ENCODE data around the gene SLC29A1.
"Not testable (repeated sequence)": the region's sequence is repeated elsewhere in the genome, so short reads cannot be mapped to it uniquely, and the experiment has no call there.

Gene SLC29A1

DNA sequence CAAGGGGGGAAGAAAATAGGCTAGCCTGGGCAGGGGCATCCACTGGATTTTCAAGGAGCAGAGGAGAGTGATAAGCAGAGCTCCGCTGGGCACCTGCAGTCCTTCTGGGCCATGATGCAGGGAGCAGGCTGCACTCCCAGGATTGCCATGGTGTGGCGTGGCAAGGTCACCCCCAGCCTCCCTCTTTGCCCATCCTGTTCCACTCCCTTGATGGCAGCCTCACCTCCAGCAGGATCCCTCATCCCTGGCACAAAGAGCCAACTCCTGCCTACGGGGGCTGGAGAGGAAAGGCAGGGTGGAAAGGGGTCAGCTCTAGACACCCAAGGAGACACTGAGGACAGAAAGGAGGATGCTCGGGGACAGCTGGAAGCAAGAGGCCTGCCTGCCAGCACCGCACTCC is 29.1 kb upstream of the SLC29A1 start:
- no peak for DNase-seq (ENCODE audit: low read depth)

DNA sequence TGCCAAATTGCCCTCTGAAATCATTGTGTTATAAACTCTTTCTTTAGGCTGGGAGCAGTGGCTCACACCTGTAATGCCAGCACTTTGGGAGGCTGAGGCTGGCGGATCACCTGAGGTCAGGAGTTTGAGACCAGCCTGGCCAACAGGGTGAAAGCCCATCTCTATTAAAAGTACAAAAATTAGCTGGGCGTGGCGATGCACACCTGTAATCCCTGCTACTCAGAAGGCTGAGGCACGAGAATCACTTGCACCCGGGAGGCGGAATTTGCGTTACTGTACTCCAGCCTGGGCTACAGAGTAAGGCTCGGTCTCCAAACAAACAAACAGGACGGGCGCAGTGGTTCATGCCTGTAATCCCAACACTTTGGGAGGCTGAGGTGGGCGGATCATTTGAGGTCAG is 27.0 kb upstream of the SLC29A1 start:
- not testable (repeated sequence) for DNase-seq (ENCODE audit: low read depth)

DNA sequence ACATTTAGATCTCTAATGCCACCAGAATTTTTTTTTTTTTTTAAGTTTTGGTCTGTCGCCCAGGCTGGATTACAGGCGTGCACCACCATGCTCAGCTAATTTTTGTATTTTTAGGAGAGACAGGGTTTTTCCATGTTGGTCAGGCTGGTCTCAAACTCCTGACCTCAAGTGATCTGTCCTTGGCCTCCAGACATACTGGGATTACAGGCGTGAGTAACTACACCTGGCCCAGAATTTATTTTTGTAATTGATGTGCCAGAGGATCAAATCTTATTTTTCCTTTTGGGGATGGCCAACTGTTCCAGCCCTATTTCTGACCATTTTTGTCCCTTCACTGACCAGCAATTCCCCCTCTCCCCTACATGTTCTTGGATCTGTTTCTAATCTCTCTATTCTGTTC is 24.7 kb upstream of the SLC29A1 start:
- DNase-seq (ENCODE audit: low read depth), result no peak

DNA sequence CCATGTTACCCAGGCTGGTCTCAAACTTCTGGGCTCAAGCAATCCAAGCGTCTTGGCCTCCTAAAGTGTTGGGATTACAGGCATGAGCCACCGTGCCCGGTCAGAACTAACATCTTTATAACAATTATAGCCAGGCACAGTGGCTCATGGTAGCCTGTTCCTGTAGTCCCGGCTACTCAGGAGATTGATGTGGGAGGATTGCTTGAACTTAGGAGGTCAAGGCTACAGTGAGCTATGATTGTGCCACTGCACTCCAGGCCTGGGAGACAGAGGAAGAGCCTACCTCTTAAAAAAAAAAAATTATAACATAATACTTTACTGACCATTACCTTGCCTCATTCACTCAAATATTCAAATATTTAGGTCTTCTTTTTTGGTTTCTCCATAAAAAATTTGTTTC is 23.5 kb upstream of the SLC29A1 start:
- DNase-seq (ENCODE audit: low read depth), result no peak

DNA sequence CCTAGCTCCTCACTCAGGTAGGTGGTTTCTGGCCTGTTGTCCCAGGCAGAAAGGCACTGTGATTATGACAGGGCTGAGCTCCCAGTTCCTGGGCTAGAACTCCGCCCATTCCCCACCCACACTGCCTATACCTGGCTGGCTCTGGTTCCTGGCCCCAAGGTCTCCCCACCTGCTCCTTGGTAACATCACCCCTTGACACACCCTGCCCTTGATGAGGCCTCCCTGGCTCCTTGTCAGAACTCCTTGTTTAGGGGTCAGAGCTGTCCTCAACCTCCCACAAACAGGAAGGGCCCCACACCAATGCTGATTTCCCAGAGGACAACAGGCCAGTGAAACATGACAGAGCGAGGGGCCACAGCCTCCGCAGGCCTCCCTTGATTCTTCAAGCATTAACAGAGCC is 22.2 kb upstream of the SLC29A1 start:
- DNase-seq (ENCODE audit: low read depth), result no peak

DNA sequence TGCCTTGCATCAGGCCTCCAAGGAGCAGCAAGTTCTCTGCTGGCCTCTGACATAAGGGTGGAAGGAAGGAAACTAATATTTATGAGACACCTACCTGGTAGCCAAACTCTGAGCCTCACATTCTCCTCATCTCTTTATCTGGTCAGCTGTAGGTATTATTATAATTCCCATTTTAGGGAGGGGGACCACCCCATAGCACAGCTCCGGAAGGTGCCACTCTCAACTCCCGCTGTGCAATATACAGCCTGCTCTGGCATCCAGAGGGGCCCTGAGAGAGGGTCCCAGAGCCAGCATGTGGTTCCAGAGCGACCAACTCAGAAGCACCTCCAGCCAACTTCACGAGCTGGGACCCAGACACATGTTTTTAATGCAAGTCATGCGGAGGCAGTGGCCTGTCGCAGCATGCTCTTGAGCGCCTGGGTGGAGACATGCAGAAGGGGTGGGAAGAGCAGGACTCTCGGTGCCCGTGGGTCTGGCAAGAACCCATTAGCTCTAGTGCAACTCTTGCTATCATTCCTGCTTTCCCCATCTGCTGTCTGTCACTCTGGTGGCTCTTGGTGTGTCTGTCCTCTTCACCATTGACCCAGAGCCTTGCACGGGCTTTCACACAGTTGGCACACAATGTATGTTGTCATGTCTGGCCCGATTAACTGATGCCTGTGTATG is 21.6 kb upstream of the SLC29A1 start:
- DNase-seq (ENCODE audit: low read depth), result no peak

DNA sequence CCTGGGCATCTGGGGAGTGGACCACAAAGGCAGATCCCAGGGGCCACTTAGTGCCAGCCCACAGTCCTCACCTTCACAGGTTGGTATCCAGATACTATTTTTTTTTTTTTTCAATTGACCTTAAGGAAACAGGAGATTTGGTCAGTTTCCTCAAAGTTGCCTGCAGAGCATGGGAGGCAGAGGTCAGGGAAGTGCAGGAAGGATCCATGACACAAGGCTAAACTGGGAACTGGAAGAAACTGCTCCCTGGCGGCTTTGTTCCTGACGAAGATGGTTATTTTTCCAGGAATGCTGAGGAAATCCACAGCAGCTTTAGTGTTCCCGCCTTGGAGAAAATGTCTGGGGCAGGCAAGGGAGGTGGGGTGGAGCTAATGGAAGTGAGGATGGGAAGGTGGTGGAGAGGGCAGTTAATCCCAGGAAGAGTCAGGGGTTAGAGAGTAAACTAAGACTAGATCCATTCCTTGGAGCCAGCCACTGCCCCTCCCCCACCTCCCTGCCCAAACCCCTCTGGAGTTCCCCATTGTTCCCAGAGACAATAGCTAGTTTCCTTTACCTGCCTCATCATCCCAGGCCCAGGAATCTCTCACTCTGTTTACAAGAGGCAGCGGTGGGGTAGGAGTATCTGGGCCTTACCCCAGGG is 20.9 kb upstream of the SLC29A1 start:
- DNase-seq (ENCODE audit: low read depth), result no peak

DNA sequence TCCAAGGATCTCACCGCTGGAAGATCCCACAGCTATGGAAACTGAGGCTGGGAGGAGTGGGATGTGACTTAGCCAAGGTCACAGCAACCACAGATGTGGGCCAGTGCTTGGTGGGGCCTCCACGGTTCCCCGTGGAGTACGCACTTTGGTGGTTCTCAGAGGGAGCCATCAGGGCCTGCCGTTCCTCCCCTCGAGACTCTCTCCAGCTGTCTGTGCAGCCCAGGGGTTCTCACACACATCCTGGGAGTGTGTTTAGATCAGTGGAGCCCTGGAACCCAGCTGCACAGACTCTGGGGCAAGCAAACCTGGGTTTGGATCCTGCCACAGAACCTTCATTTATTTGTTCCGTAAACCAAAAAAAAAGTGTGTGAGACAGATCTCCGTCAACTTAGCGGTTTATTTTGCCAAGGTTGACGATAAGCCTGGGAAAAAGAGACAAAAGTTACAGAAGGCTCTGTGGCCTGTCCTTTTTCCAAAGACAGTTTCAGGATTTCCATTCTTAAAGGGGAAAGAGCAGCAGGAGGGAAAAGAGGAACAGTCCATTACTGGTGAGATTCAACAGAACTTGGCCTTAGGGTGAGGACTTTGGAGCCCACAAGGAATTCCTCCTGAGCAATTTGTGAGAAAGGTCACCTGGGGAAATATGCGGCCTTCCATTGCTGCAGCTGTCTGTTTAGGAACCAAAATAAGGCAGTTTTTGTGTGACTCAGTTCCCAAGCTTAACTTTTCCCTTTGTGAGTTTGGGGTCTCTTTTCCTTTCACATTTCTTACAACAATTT is 20.2 kb upstream of the SLC29A1 start:
- DNase-seq (ENCODE audit: low read depth), result no peak

DNA sequence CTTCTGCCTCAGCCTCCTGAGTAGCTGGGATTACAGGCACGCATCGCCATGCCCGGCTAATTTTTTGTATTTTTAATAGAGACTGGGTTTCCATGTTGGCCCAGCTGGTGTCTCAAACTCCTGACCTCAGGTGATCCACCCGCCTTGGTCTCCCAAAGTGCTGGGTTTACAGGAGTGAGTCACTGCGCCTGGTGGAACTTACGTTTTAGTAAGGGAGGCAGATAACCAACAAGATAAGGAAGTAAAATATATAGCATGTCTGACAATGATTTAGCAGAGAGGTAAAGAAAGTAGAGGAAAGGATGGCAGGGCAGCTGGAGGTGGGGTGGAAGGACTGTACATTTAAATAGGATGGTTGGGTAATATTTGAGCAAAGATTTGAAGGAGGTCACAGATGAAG is 19.4 kb upstream of the SLC29A1 start:
- no peak for DNase-seq (ENCODE audit: low read depth)

DNA sequence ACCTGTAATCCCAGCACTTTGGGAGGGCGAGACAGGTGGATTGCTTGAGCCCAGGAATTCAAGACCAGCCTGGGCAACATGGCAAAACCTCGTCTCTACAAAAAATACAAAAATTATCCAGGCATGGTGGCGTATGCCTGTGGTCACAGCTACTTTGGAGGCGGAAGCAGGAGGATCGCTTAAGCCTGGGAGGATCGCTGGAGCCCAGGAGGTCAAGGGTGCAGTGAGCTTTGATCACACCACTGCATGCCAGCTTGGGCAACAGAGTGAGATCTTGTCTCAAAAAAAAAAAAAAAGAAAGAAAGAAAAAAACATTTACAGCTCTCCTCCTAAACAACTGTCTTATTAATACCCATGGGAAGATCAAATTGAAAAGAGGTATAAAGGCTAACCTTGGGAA is 15.4 kb upstream of the SLC29A1 start:
- no peak for DNase-seq (ENCODE audit: low read depth)

DNA sequence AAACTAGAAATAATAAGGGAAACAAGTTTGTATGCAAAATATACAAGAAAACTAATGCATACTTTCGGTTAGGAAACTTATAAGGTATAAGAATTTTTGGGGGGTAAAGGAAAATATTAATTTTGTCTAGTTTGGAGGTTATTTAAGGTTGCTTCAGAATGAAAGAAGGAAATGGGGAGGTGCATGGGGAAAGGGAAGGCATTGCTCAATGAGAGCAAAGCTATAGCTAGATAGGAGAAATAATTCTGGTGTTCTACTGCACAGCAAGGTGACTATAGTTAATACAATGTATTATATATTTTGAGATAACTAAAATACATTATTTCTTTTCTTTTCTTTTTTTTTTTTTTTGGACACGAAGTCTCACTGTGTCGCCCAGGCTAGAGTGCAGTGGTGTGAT is 12.1 kb upstream of the SLC29A1 start:
- no peak for DNase-seq (ENCODE audit: low read depth)

DNA sequence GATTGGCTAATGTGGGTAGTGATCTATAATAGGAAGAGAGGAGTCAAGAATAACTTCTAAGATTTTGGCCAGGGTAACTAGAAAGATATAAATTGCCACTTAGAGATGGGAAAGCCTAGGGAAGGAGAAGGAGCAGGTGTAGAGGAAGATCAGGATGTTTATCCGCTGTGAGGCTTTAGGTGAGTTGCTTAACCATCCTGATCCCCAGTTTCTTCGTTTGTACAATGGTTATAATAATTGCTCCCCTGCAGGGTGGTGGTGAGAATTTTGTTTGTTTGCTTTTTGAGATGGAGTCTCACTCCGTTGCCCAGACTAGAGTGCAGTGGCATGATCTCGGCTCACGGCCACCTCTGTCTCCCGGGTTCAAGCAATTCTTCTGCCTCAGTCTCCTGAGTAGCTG is 9.1 kb upstream of the SLC29A1 start:
- DNase-seq (ENCODE audit: low read depth), result no peak

DNA sequence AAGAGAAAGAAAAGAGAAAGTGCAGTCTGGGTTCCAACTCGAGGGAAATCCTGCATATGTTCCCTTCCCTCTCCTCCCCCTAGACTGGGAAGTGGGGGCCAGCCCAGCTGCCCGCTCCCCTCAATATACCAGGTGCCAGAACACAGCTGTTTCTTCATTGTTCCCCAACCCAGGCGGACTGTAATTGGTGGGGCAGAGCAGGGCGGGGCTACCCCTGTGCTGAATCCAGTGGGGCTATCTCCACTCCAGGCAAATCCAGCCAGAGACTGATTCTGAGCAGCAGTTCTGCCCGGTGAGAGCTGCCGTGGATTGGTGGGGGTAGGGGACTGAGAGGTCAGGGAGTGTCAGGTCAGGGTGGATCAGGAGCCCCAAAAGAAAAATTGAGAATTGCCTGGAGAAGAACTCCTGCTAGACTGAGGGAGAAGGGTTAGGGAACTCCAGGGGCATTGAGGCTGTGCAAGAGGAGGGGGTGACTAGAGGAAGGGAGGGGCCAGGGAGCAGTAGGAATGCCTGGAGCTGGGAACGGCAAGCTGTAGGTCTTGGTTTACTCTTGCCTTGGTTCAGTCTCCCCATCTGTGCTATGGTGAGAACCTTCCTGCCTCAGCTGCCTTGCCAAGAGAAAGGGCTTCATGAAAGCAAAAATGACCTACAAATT is 6.6 kb upstream of the SLC29A1 start, which contains the start of gene MYMX:
Gene MYMX (plus strand): TSS at position 250 of the 655 bp plus-strand sequence. CDS start 546 bp downstream, outside the sequence.
- DNase-seq (ENCODE audit: low read depth), result no peak

DNA sequence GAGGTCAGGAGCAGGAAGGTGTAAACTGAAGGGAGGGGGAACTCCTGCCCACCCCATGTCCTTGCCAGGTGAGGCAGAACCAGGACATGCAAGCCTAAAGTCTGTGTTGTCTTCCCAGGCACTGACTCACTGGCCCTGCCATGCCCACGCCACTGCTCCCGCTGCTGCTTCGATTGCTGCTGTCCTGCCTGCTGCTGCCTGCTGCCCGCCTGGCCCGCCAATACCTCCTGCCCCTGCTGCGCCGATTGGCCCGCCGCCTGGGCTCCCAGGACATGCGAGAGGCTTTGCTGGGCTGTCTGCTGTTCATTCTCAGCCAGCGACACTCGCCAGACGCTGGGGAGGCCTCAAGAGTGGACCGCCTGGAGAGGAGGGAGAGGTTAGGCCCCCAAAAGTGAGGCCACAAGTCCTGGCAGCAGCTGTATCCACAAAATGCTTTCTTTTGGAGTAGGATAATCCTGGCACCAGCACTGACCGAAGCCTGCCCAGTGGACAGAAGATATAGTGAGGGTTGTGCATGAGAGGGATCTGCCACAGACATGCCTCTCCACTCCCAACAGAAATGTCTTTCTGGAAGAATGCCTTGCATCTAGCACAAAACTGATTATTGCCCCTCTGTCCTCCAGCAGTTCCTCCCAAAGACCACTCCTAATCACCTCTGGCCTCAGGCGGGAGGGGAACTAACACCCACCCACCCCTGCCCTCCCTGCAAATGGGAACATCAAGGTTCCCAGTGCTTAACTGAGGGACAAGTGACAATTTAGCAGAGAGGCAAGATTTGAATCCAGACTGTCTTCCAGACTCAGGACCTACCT is 5.9 kb upstream of the SLC29A1 start:
- no peak for DNase-seq (ENCODE audit: low read depth)

DNA sequence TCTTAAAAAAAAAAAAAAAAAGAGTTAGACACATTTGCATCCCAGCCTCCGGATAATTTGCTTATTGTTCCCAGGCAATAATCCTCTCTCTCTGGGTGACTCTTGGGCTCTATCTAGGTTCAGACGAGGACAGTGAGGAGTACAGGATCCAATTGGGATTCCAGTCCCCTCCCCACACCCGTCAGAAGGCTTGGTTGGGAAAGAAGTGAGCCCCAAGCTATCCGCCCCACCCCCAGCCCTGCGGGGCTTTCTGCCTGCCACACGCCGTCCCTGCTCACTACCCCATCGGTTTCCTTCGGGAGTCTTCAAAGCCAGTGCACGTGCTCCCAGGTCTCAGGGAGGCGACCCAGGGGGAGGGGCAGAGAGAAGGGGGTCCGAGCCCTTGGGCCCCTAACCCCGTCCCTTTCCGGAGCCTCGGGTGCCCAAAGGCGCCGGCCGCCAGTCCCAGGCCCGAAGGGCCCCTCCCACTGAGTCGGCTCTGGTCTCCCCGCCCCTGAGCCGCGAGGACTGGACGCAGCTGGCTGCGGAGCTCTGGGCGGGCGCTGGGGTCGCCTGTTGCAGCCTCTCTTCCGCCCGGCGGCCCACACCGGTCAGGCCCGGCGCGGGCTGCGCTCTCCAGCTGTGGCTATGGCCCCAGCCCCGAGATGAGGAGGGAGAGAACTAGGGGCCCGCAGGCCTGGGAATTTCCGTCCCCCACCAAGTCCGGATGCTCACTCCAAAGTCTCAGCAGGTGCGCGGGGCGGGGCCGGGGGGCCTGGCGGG is 4.2 kb upstream of the SLC29A1 start:
- DNase-seq (ENCODE audit: low read depth), result no peak

DNA sequence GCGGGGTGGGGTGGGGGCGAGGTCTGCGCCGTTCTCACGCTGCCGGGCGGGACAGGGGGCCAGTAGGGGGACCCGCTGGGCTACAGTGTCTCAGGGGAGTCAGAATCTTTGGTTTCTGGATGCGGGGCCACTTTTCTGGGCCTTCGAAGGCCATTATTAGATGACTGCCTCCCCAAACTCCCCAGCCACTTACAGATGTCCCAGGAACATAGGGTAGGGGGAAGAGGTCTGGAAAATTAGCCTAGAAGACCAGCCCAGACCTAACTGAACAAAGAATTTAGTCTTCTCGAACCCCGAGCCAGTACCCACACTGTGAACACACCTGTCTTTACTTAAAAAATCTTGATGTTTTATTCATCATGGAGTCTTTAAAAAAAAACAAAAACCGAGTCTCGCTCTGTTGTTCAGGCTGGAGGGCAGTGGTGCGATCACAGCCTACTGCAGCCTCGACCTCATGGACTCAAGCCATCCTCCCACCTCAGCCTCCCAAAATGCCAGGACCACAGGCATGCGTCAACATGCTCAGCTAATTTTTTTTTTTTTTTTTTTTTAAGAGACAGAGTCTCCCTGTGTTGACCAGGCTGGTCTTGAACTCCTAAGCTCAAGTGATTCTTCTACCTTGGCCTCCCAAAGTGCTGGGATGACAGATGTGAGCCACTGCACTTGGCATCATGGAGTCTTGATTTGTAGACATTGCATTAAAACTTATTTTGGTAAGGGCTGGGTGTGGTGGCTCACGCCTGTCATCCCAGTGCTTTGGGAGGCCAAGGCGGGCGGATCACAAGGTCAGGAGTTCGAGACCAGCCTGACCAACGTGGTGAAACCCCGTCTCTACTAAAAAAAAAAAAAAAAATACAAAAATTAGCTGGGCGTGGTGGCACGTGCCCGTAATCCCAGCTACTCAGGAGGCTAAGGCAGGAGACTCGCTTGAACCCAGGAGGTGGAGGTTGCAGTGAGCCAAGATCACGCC is 3.3 kb upstream of the SLC29A1 start:
- DNase-seq (ENCODE audit: low read depth), result no peak

DNA sequence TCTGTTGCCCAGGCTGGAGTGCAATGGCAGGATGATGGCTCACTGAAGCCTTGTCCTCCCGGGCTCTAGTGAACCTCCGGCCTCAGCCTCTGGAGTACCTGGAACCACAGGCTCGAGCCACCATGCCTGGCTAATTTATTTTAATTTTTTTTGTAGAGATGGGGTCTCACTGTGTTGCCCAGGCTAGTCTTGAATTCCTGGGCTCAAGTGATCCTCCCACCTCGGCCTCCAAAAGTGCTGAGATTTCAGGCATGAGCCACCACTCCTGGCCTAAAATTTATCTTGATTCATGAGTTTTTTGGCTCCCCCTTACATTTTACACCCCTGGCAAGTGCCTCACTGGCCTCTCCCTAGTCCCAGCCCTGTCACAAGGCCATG is 2.5 kb upstream of the SLC29A1 start:
- DNase-seq (ENCODE audit: low read depth), result no peak

DNA sequence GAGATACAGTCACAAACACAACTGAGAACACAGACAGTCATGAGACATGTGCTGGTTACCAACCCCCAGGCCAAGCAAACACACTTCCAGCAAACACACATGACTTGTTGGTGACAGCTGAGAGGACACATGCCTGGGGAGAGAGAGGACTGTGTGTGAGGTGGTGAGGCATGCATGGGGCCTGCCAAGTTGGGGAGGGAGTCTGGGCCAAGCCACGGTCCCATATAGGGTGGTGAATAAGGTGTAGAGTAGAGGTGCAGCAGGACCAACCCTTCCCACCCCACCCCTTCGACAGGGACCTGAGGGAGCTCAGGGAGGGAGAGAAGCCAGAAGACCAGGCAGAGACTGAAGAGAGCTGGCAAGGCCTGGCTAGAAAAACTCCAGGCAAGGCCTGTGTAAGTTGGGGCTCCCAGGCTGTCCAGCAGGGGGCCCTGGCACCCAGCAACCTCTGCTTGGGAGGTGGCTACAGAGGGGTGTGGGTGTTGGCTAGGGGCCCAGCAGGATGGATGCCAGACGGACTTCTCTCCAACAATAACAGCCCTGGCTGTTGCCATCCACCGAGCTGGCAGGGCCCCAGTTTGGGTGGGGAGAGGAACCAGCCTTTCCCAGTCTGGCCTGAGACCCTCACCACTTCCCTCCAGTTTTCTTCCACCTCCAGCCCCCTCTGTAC is 2.0 kb upstream of the SLC29A1 start:
- peak; percentile 55 for DNase-seq (ENCODE audit: low read depth)

DNA sequence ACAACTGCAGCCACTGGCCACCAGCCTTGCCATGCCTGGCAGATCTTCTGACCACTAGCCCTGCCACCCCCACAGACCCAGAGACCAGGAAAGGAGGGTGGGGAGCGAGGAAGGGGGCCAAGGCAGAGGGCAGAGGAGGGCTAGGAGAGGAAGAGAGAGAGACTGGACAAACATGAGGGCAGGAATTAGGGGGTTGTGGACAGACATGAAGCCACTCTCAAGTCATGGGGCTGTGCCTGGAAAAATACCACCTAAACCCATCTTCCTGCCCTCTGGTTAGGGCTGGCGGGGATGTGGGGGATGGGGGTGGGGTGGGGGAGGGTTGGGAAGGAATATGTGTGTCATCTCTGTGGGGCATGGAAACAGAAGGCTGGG is 1.4 kb upstream of the SLC29A1 start:
- DNase-seq (ENCODE audit: low read depth), result no peak
